Hepatocyte (in vitro differentiated cells): ENCODE measurements around the gene ERP29. TPM values are rescaled to one million over a fixed set of nuclear protein-coding genes. Genes with fewer than 3 reads are reported as not detected.

Experiments used
- DNase-seq: peaks from one replicate; pipeline ENCODE4 v3.0.0-alpha.2; 2016; ENCODE audit warnings: low spot score
- H2AFZ ChIP-seq: fragments of 200-600 bp; sonication (generic); 2 replicates; pipeline ENCODE4 v1.6.0; 2016; ENCODE audit warnings: antibody characterized with exemption, mild to moderate bottlenecking
- H3K27ac ChIP-seq: fragments of 200-600 bp; sonication (generic); 2 replicates; pipeline ENCODE4 v1.5.1; 2016; ENCODE audit warnings: mild to moderate bottlenecking
- H3K27me3 ChIP-seq: fragments of 200-600 bp; sonication (generic); 2 replicates; pipeline ENCODE4 v1.6.1; 2016
- H3K36me3 ChIP-seq: fragments of 200-600 bp; sonication (generic); replicated peaks from 2 replicates; pipeline ENCODE4 v1.5.1; 2016; ENCODE audit warnings: low read depth; ENCODE audit not compliant: insufficient read depth
- H3K4me1 ChIP-seq: fragments of 200-600 bp; sonication (generic); 2 replicates; pipeline ENCODE4 v1.5.1; 2016; ENCODE audit warnings: mild to moderate bottlenecking, moderate library complexity; ENCODE audit not compliant: insufficient read depth
- H3K4me2 ChIP-seq: fragments of 200-600 bp; sonication (generic); 2 replicates; pipeline ENCODE4 v1.6.0; 2016
- H3K4me3 ChIP-seq: fragments of 200-600 bp; sonication (generic); 2 replicates; pipeline ENCODE4 v1.5.1; 2016; ENCODE audit warnings: mild to moderate bottlenecking
- H3K79me2 ChIP-seq: fragments of 200-600 bp; sonication (generic); 2 replicates; pipeline ENCODE4 v1.6.0; 2017; ENCODE audit warnings: mild to moderate bottlenecking
- H3K9me2 ChIP-seq: fragments of 200-600 bp; sonication (generic); replicated peaks from 2 replicates; pipeline ENCODE4 v1.6.0; 2017; ENCODE audit warnings: mild to moderate bottlenecking; ENCODE audit not compliant: insufficient read depth
- H3K9me3 ChIP-seq: fragments of 200-600 bp; sonication (generic); 2 replicates; pipeline ENCODE4 v1.5.1; 2016; ENCODE audit warnings: low read depth, mild to moderate bottlenecking
- H4K20me1 ChIP-seq: fragments of 200-600 bp; sonication (generic); 2 replicates; pipeline ENCODE4 v1.6.0; 2016; ENCODE audit warnings: mild to moderate bottlenecking; ENCODE audit not compliant: insufficient read depth, poor library complexity, severe bottlenecking
- CTCF ChIP-seq: fragments of 200-600 bp; sonication (generic); IDR thresholded peaks from 2 replicates; pipeline ENCODE4 v1.5.1; 2016; ENCODE audit warnings: antibody characterized with exemption, mild to moderate bottlenecking; ENCODE audit not compliant: poor library complexity
- EZH2 ChIP-seq: fragments of 200-600 bp; sonication (generic); IDR thresholded peaks from 2 replicates; pipeline ENCODE4 v1.6.1; 2016; ENCODE audit warnings: antibody characterized with exemption, mild to moderate bottlenecking, borderline replicate concordance
- EZH2phosphoT487 ChIP-seq: fragments of 200-600 bp; sonication (generic); IDR thresholded peaks from one replicate; pipeline ENCODE4 v1.6.1; 2018; ENCODE audit warnings: antibody characterized with exemption, mild to moderate bottlenecking, low read depth, moderate library complexity; ENCODE audit not compliant: unreplicated experiment, severe bottlenecking
- WGBS: methylation state at CpG from one replicate; pipeline ENCODE4 v1.1.6; 2016; ENCODE audit warnings: low lambda C conversion rate; ENCODE audit errors: missing lambda C conversion rate; 5-methylcytosine and 5-hydroxymethylcytosine counted together
- polyA plus RNA-seq: library from polyadenylated mRNA; unstranded; fragments of >200 nt; fragmentation: Nextera tagmentation; extraction: Ambion mirVana; gene quantifications from 2 replicates; pipeline ENCODE4 v1.2.1, GENCODE V29; 2016
- total RNA-seq: library from RNA; depleted of rRNA; stranded (reverse); fragments of >200 nt; gene quantifications from 2 replicates; pipeline ENCODE4 v1.2.3, GENCODE V29; 2014

The ERP29 gene
- total and polyA plus RNA-seq, 2 experiments from 2014 or later: 178 to 253 TPM

GRCh38 chr12:112000820-112001219 is 12.4 kb upstream of the ERP29 start:
- Histone ChIP-seq H3K4me3 (no peak overlapping the region), H3K4me1 (peaks cover 5% of the 10 kb centered on the region), H3K79me2 (no peaks in the 10 kb centered on the region), H3K27me3 (no peaks in the 10 kb centered on the region), H4K20me1 (no peaks in the 10 kb centered on the region), H3K4me2 (no peak overlapping the region), H3K9me3 (no peaks in the 10 kb centered on the region), H3K9me2 (no peaks in the 10 kb centered on the region), H3K27ac (no peak overlapping the region), H3K36me3 (no peaks in the 10 kb centered on the region), H2AFZ (no peak overlapping the region)
- WGBS: 95% methylated on average over 8 of the region's 8 CpGs
- no peak for TF ChIP-seq EZH2
- no peak for TF ChIP-seq EZH2phosphoT487
- no peak for TF ChIP-seq CTCF
- DNase-seq: no peak

GRCh38 chr12:112001576-112001975 is 11.7 kb upstream of the ERP29 start:
- DNase-seq: no peak
- no peak for TF ChIP-seq CTCF
- TF ChIP-seq EZH2phosphoT487: no peak
- no peak for TF ChIP-seq EZH2
- no peak overlapping the region for H2AFZ ChIP-seq
- no peak overlapping the region for H3K4me2 ChIP-seq
- peaks cover 9% of the 10 kb centered on the region for H3K4me1 ChIP-seq
- H3K27ac ChIP-seq: no peak overlapping the region
- no peaks in the 10 kb centered on the region for H3K27me3 ChIP-seq
- H3K79me2 ChIP-seq: peaks cover 1% of the 10 kb centered on the region
- H3K4me3 ChIP-seq: no peak overlapping the region
- H3K9me3 ChIP-seq: no peaks in the 10 kb centered on the region
- no peaks in the 10 kb centered on the region for H3K9me2 ChIP-seq
- no peaks in the 10 kb centered on the region for H4K20me1 ChIP-seq
- no peaks in the 10 kb centered on the region for H3K36me3 ChIP-seq

- DNase-seq: no peak
- Histone ChIP-seq H3K27ac (no peak overlapping the region), H3K27me3 (no peaks in the 10 kb centered on the region), H3K9me3 (no peaks in the 10 kb centered on the region), H3K9me2 (no peaks in the 10 kb centered on the region), H3K4me1 (peaks cover 9% of the 10 kb centered on the region), H3K36me3 (no peaks in the 10 kb centered on the region), H4K20me1 (no peaks in the 10 kb centered on the region), H2AFZ (no peak overlapping the region), H3K4me3 (no peak overlapping the region), H3K4me2 (no peak overlapping the region), H3K79me2 (peaks cover 3% of the 10 kb centered on the region)
- TF ChIP-seq EZH2phosphoT487 (no peak), CTCF (no peak), EZH2 (no peak)
- 94% methylated on average over 3 of the region's 3 CpGs for WGBS
Measured at GRCh38 chr12:112004041-112004440, 9.2 kb upstream of the ERP29 start.
